Upper lobe of right lung (tissue), 1 donor: ENCODE measurements around the gene ANKRD31. TPM values are rescaled to one million over a fixed set of nuclear protein-coding genes. Genes with fewer than 3 reads are reported as not detected.
"Not testable (repeated sequence)": the region's sequence is repeated elsewhere in the genome, so short reads cannot be mapped to it uniquely, and the experiment has no call there.

Source experiments
- ATAC-seq: fragments of 200-7000 bp; cut with Tn5 transposase; one replicate; pipeline ENCODE4 v1.9.1; 2020; ENCODE audit warnings: mild to moderate bottlenecking, moderate library complexity
- DNase-seq: peaks from one replicate; pipeline ENCODE4 v3.0.0-alpha.2; 2020
- H3K27ac ChIP-seq: fragments of 200-600 bp; one replicate; pipeline ENCODE4 v1.8.0; 2022
- H3K27me3 ChIP-seq: fragments of 200-600 bp; one replicate; pipeline ENCODE4 v1.8.0; 2022; ENCODE audit warnings: mild to moderate bottlenecking
- H3K36me3 ChIP-seq: fragments of 200-600 bp; one replicate; pipeline ENCODE4 v1.8.0; 2022
- H3K4me1 ChIP-seq: fragments of 200-600 bp; one replicate; pipeline ENCODE4 v1.8.0; 2022
- H3K4me3 ChIP-seq: fragments of 200-600 bp; one replicate; pipeline ENCODE4 v1.8.0; 2022; ENCODE audit warnings: mild to moderate bottlenecking
- H3K9me3 ChIP-seq: fragments of 200-600 bp; one replicate; pipeline ENCODE4 v1.8.0; 2022
- intact Hi-C: fragments of 100-400 bp; cut with DNase I; formaldehyde crosslinking; loops from one replicate; pipeline ENCODE4 v1.11.0; 2022
- total RNA-seq: library from RNA; stranded (reverse); fragmentation: NEBNext Ultra II Directional; extraction: Animal tissue kit (Norgen Biotek cat#: 25700); gene quantifications from one replicate; pipeline ENCODE4 v1.2.1, GENCODE V29; 2021
- TF ChIP-seq, protein P1 (sequence below): fragments of 200-600 bp; IDR thresholded peaks from one replicate; pipeline ENCODE4 v1.8.0; 2022; ENCODE audit warnings: antibody characterized with exemption
- donor health status: DM: no; HTN: yes; CAD: no; lungs with severe emphysema.

Gene ANKRD31
- total RNA-seq, 1 donor from 2014 or later: 0.14 TPM

DNA sequence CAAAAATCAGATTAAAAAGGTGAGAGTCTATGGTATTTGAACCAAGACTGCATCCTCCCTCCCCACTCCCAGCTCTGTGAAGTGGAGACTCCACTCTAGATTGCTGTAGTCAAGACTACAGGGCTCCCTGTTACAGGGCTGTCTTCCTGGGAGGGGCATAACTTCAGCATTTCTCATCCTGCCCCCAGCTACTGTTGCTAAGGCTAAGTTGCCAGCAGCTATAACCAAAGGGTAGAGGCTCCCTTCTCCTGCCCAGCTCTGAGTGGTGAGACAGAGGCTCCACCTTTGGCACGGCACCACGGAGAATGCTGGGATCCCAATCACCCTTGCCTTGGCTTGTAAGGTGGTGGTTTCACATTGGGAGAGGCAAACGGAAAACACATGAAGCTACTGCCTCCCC lies 145.1 kb downstream of the ANKRD31 start:
- Histone ChIP-seq H3K4me3 (no peak overlapping the region), H3K4me1 (no peaks in the 10 kb centered on the region), H3K27ac (no peak overlapping the region), H3K27me3 (no peaks in the 10 kb centered on the region), H3K36me3 (no peaks in the 10 kb centered on the region), H3K9me3 (no peaks in the 10 kb centered on the region)
- DNase-seq: no peak
- intact Hi-C loops: no loop called here
- no peak for ATAC-seq
- TF ChIP-seq, protein P1, sequence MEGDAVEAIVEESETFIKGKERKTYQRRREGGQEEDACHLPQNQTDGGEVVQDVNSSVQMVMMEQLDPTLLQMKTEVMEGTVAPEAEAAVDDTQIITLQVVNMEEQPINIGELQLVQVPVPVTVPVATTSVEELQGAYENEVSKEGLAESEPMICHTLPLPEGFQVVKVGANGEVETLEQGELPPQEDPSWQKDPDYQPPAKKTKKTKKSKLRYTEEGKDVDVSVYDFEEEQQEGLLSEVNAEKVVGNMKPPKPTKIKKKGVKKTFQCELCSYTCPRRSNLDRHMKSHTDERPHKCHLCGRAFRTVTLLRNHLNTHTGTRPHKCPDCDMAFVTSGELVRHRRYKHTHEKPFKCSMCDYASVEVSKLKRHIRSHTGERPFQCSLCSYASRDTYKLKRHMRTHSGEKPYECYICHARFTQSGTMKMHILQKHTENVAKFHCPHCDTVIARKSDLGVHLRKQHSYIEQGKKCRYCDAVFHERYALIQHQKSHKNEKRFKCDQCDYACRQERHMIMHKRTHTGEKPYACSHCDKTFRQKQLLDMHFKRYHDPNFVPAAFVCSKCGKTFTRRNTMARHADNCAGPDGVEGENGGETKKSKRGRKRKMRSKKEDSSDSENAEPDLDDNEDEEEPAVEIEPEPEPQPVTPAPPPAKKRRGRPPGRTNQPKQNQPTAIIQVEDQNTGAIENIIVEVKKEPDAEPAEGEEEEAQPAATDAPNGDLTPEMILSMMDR: no peak

DNA sequence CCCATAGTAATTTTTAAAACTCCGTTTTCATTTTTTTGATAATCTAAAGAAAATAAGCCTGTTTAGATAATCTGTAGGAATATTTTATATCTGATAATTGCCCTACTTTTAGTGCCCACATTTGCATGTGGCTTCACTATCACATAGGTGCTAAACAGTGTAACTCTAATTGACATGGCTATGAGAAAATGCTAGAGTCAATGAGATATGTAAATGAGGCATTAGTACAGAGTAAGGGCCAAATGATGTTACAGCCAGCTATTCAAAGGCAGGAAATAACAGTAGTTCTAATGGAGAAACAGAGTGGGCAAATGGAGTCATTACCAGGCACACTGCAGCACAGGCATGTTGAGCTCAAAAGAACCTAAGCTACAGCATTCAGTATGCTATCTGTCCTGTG lies 147.0 kb downstream of the ANKRD31 start:
- Histone ChIP-seq H3K27me3 (no peaks in the 10 kb centered on the region), H3K9me3 (no peaks in the 10 kb centered on the region), H3K4me1 (no peaks in the 10 kb centered on the region), H3K36me3 (no peaks in the 10 kb centered on the region), H3K27ac (no peak overlapping the region), H3K4me3 (no peak overlapping the region)
- TF ChIP-seq, protein P1: no peak
- ATAC-seq (no peak), DNase-seq (no peak)
- intact Hi-C loops: no loop called here

DNA sequence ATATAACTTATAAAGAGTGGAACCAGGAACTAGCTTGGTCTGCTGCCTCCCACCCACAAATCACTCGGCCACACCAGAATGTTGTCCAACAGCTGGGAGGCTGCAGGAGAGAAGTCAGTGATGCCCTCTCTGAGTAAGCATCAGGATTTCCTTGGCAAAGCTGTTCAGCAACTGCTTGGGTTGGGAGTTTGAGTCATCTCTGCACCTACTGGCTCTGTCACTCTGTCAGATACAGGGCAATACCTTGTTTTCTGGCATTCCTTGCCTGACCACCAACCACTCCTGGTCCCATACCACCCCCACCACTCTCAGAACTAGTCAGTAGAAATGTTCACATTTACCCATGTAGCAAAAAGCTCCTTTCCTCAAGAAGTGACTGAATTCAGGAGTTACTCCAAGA lies 147.5 kb downstream of the ANKRD31 start:
- no peak overlapping the region for H3K27ac ChIP-seq
- TF ChIP-seq, protein P1: no peak
- no peaks in the 10 kb centered on the region for H3K27me3 ChIP-seq
- H3K9me3 ChIP-seq: no peaks in the 10 kb centered on the region
- H3K4me1 ChIP-seq: no peaks in the 10 kb centered on the region
- intact Hi-C loops: no loop called here
- no peak overlapping the region for H3K4me3 ChIP-seq
- no peaks in the 10 kb centered on the region for H3K36me3 ChIP-seq
- no peak for ATAC-seq
- DNase-seq: no peak

DNA sequence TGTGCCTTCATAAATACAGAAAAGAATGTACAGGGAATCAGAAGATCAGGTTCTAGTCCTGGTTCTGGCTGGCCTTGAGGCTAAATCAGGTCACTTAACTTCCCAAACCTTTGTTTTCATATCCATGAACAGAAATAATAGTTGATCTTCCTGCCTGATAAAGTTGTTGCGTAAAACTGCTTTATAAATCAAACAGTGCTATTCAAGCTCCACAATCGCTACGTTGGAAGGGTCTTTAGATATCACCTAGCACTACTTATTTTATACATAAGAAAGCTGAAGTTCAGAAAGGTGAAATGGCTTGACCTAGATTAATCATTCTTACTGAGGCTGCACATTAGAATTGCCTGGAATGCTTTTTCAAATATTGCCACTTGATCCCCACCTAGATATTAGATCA lies 148.0 kb downstream of the ANKRD31 start:
- intact Hi-C loops: no loop called here
- H3K4me1 ChIP-seq: no peaks in the 10 kb centered on the region
- no peaks in the 10 kb centered on the region for H3K36me3 ChIP-seq
- ATAC-seq: no peak
- TF ChIP-seq, protein P1: no peak
- H3K27me3 ChIP-seq: no peaks in the 10 kb centered on the region
- no peak overlapping the region for H3K4me3 ChIP-seq
- DNase-seq: no peak
- no peaks in the 10 kb centered on the region for H3K9me3 ChIP-seq
- no peak overlapping the region for H3K27ac ChIP-seq

DNA sequence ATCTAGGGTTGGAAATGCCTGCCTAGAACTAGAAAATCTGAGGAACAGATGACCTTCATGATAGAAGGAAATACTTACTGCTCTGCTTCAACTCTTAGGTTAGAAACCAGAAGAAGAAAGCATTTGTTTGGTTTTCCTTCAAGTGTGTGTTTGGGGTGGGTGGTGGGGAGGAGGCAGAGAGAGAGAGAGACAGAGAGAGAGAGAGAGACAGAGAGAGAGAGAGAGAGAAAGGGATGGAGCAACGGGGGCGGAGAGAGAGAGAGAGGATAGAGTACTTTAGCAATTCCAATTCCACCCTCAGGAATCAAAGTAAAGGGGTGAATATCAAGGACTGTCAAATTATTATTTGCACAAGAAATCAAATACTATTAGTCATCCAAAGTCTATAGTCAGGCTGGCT lies 155.2 kb downstream of the ANKRD31 start:
- no peak overlapping the region for H3K27ac ChIP-seq
- ATAC-seq (no peak), DNase-seq (no peak)
- H3K27me3 ChIP-seq: no peaks in the 10 kb centered on the region
- no peak overlapping the region for H3K4me3 ChIP-seq
- no peaks in the 10 kb centered on the region for H3K9me3 ChIP-seq
- no peaks in the 10 kb centered on the region for H3K4me1 ChIP-seq
- intact Hi-C loops: no loop called here
- H3K36me3 ChIP-seq: no peaks in the 10 kb centered on the region
- TF ChIP-seq, protein P1: no peak

DNA sequence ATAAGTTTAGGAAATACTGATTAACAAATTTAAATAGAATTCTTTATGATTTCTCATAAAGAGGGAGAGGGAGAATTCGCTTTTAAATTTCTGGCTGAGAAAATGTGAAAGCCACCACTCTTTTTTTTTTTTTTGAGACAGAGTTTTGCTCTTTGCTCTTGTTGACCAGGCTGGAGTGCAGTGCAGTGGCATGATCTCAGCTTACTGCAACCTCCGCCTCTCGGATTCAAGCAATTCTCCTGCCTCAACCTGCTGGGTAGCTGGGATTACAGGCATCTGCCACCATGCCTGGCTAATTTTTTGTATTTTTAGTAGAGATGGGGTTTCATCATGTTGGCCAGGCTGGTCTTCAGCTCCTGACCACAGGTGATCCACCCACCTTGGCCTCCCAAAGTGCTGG lies 157.3 kb downstream of the ANKRD31 start:
- H3K36me3 ChIP-seq, H3K4me3 ChIP-seq, H3K4me1 ChIP-seq, H3K9me3 ChIP-seq, H3K27me3 ChIP-seq, ATAC-seq, intact Hi-C loops, DNase-seq, H3K27ac ChIP-seq: not testable (repeated sequence)
